Left lung (tissue), 10 donors: Measurements from ENCODE around the gene ARFIP2. TPM values are rescaled to one million over a fixed set of nuclear protein-coding genes. Genes with fewer than 3 reads are reported as not detected.
A peak's percentile ranks its signal among the peaks of the same experiment; 100 is the strongest.

ENCODE experiments used
- ATAC-seq: fragments of 200-7000 bp; cut with Tn5 transposase; one replicate; pipeline ENCODE4 v1.9.1; 2020; ENCODE audit warnings: moderate library complexity
- DNase-seq, 4 donors: peaks; one replicate each; pipeline ENCODE4 v3.0.0-alpha.2; 2013 to 2020
- H3K27ac ChIP-seq, 2 donors: fragments of 200-600 bp; sonication (generic) in 1 of 2; one replicate each; pipeline versions ENCODE4 v1.5.0 to v1.8.0; 2020 to 2021
- H3K27me3 ChIP-seq, 2 donors: fragments of 200-600 bp; sonication (generic) in 1 of 2; one replicate each; pipeline versions ENCODE4 v1.5.0 to v1.8.0; 2020 to 2021
- H3K36me3 ChIP-seq, 2 donors: fragments of 200-600 bp; sonication (generic) in 1 of 2; one replicate each; pipeline versions ENCODE4 v1.5.0 to v1.8.0; 2020 to 2021
- H3K4me1 ChIP-seq, 2 donors: fragments of 200-600 bp; one replicate each; pipeline ENCODE4 v1.8.0; 2021
- H3K4me3 ChIP-seq, 2 donors: fragments of 200-600 bp; sonication (generic) in 1 of 2; one replicate each; pipeline versions ENCODE4 v1.5.0 to v1.8.0; 2020 to 2021; ENCODE audit warnings: mild to moderate bottlenecking in 1 of 2
- H3K9me3 ChIP-seq, 2 donors: fragments of 200-600 bp; sonication (generic) in 1 of 2; one replicate each; pipeline versions ENCODE4 v1.5.0 to v1.8.0; 2020 to 2021
- CTCF ChIP-seq, 2 donors: fragments of 200-600 bp; sonication (generic) in 1 of 2; IDR thresholded peaks; one replicate each; pipeline versions ENCODE4 v1.5.0 to v1.8.0; 2021; ENCODE audit warnings: antibody characterized with exemption in 2 of 2
- intact Hi-C, 2 donors: fragments of 100-400 bp; cut with DNase I; formaldehyde crosslinking; loops; one replicate each; pipeline versions ENCODE4 v1.11.2 to v1.14.2; 2022
- polyA plus RNA-seq, 6 donors: library from polyadenylated mRNA; unstranded; fragments of 120-200 nt; gene quantifications; one replicate each; pipeline ENCODE4 v1.2.1, GENCODE V29; 2013; ENCODE audit not compliant: insufficient read length in 6 of 6
- total RNA-seq, 2 donors: library from RNA; stranded (reverse); fragmentation: NEBNext Ultra II Directional; extraction: Animal tissue kit (Norgen Biotek cat#: 25700); gene quantifications; one replicate each; pipeline ENCODE4 v1.2.1, GENCODE V29; 2021
- donor health status: DM: no; HTN: yes; CAD: no.
- donor health status: DM: no; HTN: no; CAD: no.

ARFIP2 gene
- total and polyA plus RNA-seq, 8 donors, result 41.3 to 75.0 (median 62.6) TPM

GRCh38 chr11:6473451-6474412 lies 7.4 kb downstream of the ARFIP2 start, which contains the start of gene TRIM3:
TSS of gene TRIM3 (minus strand) at chr11:6473941. CDS start at chr11:6465695, 8,246 bp downstream.
- peaks cover 0 to 26% of the 10 kb centered on the region in 2 donors for H3K36me3 ChIP-seq
- peaks cover 21 to 36% of the 10 kb centered on the region in 2 donors for H3K4me1 ChIP-seq
- peak; percentile 83 to 98 (median 94) for DNase-seq
- no peaks in the 10 kb centered on the region for H3K9me3 ChIP-seq
- intact Hi-C loops, result no loop called here
- H3K4me3 ChIP-seq, result peak within 1 kb of the TSS; percentile 64 to 72
- peak; percentile 90 for ATAC-seq
- TF ChIP-seq CTCF (IDR thresholded peaks at IDR 0.05), result no peak
- no peaks in the 10 kb centered on the region for H3K27me3 ChIP-seq
- H3K27ac ChIP-seq, result peak within 1 kb of the TSS; percentile 90 to 97

- Histone ChIP-seq H3K27ac (no peak overlapping the region), H3K4me1 (peaks cover 22 to 38% of the 10 kb centered on the region in 2 donors), H3K4me3 (peak overlapping the region; percentile 64 to 72), H3K27me3 (no peaks in the 10 kb centered on the region), H3K9me3 (no peaks in the 10 kb centered on the region), H3K36me3 (peaks cover 0 to 18% of the 10 kb centered on the region in 2 donors)
- no peak for ATAC-seq
- DNase-seq, result peak in 1 of 4 donors; percentile 31
- intact Hi-C loops, result no loop called here
- no peak for TF ChIP-seq CTCF (IDR thresholded peaks at IDR 0.05)
These were observed 8.2 kb downstream of the ARFIP2 start for GRCh38 chr11:6472934-6473333.

DNA sequence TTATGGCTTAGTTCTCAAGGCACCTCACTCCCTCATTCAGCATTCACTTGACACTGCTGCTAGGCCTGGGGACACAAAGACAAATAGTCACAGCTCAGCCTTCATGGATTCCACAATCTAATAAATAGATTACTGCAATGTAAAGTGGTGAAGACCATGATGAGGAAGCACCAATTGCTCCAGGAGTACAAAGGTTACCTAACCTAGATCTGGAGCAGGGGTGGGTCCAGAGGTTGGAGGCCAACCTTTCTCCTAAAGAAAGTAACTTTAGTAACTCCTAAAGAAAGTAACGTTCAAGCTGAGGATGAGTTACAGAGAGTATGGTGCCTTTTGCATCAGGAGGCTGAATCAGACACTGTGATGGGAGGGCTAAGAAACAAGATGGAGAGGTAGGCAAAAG lies 11.5 kb downstream of the ARFIP2 start:
- DNase-seq (no peak), ATAC-seq (no peak)
- H3K27me3 ChIP-seq, result no peaks in the 10 kb centered on the region
- H3K27ac ChIP-seq, result peak overlapping the region in 1 of 2 donors; percentile 55
- H3K4me1 ChIP-seq, result peaks cover 20 to 32% of the 10 kb centered on the region in 2 donors
- no peak overlapping the region for H3K4me3 ChIP-seq
- TF ChIP-seq CTCF (IDR thresholded peaks at IDR 0.05), result no peak
- no peaks in the 10 kb centered on the region for H3K9me3 ChIP-seq
- intact Hi-C loops, result no loop called here
- peaks cover 0 to 14% of the 10 kb centered on the region in 2 donors for H3K36me3 ChIP-seq

GRCh38 chr11:6468712-6469495 lies 12.2 kb downstream of the ARFIP2 start:
- ATAC-seq (peak; percentile 76), DNase-seq (peak; percentile 85 to 95 (median 86))
- Histone ChIP-seq H3K4me1 (peaks cover 17 to 25% of the 10 kb centered on the region in 2 donors), H3K27ac (peak overlapping the region in 1 of 2 donors; percentile 55), H3K36me3 (peaks cover 0 to 21% of the 10 kb centered on the region in 2 donors), H3K9me3 (no peaks in the 10 kb centered on the region), H3K27me3 (no peaks in the 10 kb centered on the region), H3K4me3 (no peak overlapping the region)
- no peak for TF ChIP-seq CTCF (IDR thresholded peaks at IDR 0.05)
- intact Hi-C loops, result no loop called here
